Activated effector memory CD4-positive, alpha-beta T cell treated with anti-CD3 and anti-CD28 coated beads, Interleukin-2, amount 50 U/mL, for 16 hours (primary cell): ENCODE results near the gene C4BPA.

Experiments used
- DNase-seq: peaks from one replicate; pipeline ENCODE4 v3.0.0-alpha.2; 2020

Gene C4BPA

DNA sequence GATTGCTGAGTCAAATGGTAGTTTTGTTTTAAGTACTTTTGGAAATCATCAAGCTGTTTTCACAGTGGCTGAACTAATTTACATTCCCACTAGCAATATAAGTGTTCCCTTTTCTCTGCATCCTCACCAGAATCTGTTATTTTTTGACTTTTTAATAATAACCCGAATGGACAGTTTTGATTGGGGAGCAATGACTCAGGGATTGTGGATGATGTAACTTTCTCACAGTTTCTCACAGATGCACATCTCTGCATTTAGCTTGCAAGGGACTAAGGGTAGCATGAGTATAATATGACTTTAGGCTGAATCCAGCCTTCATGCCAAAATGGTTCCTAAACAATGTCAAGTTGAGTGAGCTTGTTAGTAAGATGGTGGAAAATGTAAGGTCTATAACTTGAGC is 90.2 kb downstream of the C4BPA start:
- no peak for DNase-seq
